Tibial nerve (tissue), 4 donors: ENCODE data around the gene LSM12. TPM values are rescaled to one million over a fixed set of nuclear protein-coding genes. Genes with fewer than 3 reads are reported as not detected.

Experiments used
- DNase-seq, 2 donors: peaks; one replicate each; pipeline ENCODE4 v3.0.0-alpha.2; 2019; ENCODE audit warnings: low spot score in 2 of 2
- H3K27ac ChIP-seq, 4 donors: fragments of 200-600 bp; sonication (generic) in 3 of 4; one replicate each; pipeline ENCODE4 v1.5.1; 2017 to 2019; ENCODE audit warnings: mild to moderate bottlenecking in 1 of 4
- H3K27me3 ChIP-seq, 2 donors: fragments of 200-600 bp; sonication (generic) in 1 of 2; one replicate each; pipeline versions ENCODE4 v1.5.1 to v1.6.0; 2017 to 2019
- H3K36me3 ChIP-seq, 3 donors: fragments of 200-600 bp; sonication (generic); one replicate each; pipeline ENCODE4 v1.5.1; 2018 to 2019
- H3K4me1 ChIP-seq, 4 donors: fragments of 200-600 bp; sonication (generic) in 3 of 4; one replicate each; pipeline ENCODE4 v1.5.1; 2017 to 2019
- H3K4me3 ChIP-seq, 4 donors: fragments of 200-600 bp; sonication (generic) in 3 of 4; one replicate each; pipeline ENCODE4 v1.5.1; 2017 to 2019; ENCODE audit warnings: mild to moderate bottlenecking in 1 of 4, moderate library complexity in 1 of 4
- H3K9me3 ChIP-seq, 4 donors: fragments of 200-600 bp; sonication (generic) in 3 of 4; one replicate each; pipeline ENCODE4 v1.5.1; 2017 to 2019
- EP300 ChIP-seq, 2 donors: sonication (generic); formaldehyde crosslinking; IDR thresholded peaks; one replicate each; pipeline ENCODE4 v1.6.1; 2017; ENCODE audit warnings: antibody characterized with exemption in 2 of 2, mild to moderate bottlenecking in 1 of 2
- POLR2A ChIP-seq, 2 donors: fragments of 450-650 bp; IDR thresholded peaks; one replicate each; pipeline ENCODE4 v1.6.1; 2017; ENCODE audit warnings: antibody characterized with exemption in 2 of 2, mild to moderate bottlenecking in 2 of 2, moderate library complexity in 2 of 2
- WGBS, 2 donors: methylation state at CpG; one replicate each; pipeline ENCODE4 v1.1.5; 2018; 5-methylcytosine and 5-hydroxymethylcytosine counted together
- total RNA-seq, 4 donors: library from RNA; depleted of rRNA; stranded (reverse); fragments of >200 nt; gene quantifications; one replicate each; pipeline ENCODE4 v1.1.0, GENCODE V29; 2016
- TF ChIP-seq, protein P1 (sequence below), 5 experiments: fragments of 200-600 bp in 3 of 5; fragments of 450-650 bp in 2 of 5; sonication (generic) in 3 of 5; IDR thresholded peaks; one replicate each; pipeline ENCODE4 v1.5.1; 2016 to 2019; ENCODE audit warnings: antibody characterized with exemption in 5 of 5, mild to moderate bottlenecking in 3 of 5, moderate library complexity in 2 of 5

The LSM12 gene
- total RNA-seq, 4 donors from 2014 or later = 18.2 to 37.2 (median 23.9) TPM

DNA sequence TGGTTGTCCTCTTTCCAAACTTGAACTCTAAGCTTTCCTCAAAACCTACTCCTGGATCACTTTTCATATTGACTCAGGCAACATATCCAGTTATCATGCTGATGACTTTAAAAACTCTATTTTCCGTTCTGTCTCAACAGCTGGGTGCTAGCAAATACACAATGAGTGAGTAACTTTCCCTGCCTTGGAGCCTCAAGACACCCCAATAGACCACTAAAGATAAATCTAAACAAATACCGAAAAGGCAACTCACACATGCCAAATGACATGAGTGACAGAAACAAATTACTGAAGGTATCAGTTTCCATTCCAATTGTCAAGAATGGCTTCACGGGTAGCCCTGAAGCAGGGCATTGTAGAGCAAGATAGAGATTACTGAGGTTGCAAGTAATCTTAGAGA is 36.0 kb downstream of the LSM12 start:
- 91 to 96% methylated on average over 3 of the region's 3 CpGs for WGBS, 2 donors
- peaks cover 0 to 56% (median 5%) of the 10 kb centered on the region in 3 donors for H3K36me3 ChIP-seq
- TF ChIP-seq, protein P1, sequence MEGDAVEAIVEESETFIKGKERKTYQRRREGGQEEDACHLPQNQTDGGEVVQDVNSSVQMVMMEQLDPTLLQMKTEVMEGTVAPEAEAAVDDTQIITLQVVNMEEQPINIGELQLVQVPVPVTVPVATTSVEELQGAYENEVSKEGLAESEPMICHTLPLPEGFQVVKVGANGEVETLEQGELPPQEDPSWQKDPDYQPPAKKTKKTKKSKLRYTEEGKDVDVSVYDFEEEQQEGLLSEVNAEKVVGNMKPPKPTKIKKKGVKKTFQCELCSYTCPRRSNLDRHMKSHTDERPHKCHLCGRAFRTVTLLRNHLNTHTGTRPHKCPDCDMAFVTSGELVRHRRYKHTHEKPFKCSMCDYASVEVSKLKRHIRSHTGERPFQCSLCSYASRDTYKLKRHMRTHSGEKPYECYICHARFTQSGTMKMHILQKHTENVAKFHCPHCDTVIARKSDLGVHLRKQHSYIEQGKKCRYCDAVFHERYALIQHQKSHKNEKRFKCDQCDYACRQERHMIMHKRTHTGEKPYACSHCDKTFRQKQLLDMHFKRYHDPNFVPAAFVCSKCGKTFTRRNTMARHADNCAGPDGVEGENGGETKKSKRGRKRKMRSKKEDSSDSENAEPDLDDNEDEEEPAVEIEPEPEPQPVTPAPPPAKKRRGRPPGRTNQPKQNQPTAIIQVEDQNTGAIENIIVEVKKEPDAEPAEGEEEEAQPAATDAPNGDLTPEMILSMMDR (IDR thresholded peaks at IDR 0.05) = no peak
- TF ChIP-seq EP300 (IDR thresholded peaks at IDR 0.05) (no peak), POLR2A (IDR thresholded peaks at IDR 0.05) (no peak)

GRCh38 chr17:44029736-44030135 is 36.7 kb downstream of the LSM12 start:
- DNase-seq = no peak
- Histone ChIP-seq H3K27me3 (no peaks in the 10 kb centered on the region), H3K36me3 (peaks cover 0 to 60% (median 5%) of the 10 kb centered on the region in 3 donors), H3K9me3 (no peaks in the 10 kb centered on the region), H3K27ac (no peak overlapping the region), H3K4me3 (no peak overlapping the region), H3K4me1 (no peaks in the 10 kb centered on the region)
- 77 to 79% methylated on average over 5 of the region's 5 CpGs for WGBS, 2 donors
- TF ChIP-seq EP300 (IDR thresholded peaks at IDR 0.05) = no peak
- no peak for TF ChIP-seq POLR2A (IDR thresholded peaks at IDR 0.05)
- TF ChIP-seq, protein P1 (IDR thresholded peaks at IDR 0.05) = no peak

More for the DNA sequence above, 36.0 kb downstream of the LSM12 start:
- H3K27ac ChIP-seq = no peak overlapping the region
- no peak overlapping the region for H3K4me3 ChIP-seq
- H3K4me1 ChIP-seq = no peaks in the 10 kb centered on the region
- no peak for DNase-seq
- H3K27me3 ChIP-seq = no peaks in the 10 kb centered on the region
- no peaks in the 10 kb centered on the region for H3K9me3 ChIP-seq

DNA sequence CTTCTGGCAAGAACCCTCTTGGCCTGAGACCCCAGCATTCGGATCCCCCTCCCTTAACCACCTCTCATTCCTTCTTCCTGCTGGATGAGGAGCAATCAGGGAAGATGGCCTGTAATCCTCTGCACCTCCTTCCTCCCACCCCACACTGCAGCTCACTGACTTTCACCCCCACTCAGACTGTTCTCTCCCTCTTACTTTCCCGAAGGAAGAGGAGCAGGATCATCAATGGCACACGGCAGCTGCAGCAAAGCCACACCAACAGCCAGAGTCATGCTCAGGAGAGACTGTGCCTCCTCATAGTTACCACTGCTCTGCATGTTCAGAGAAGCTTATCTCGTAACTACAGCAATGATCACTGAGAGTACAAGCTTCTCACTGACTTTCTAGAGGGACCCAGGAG is 41.6 kb downstream of the LSM12 start:
- no peak overlapping the region for H3K27ac ChIP-seq
- no peak for DNase-seq
- TF ChIP-seq, protein P1 (IDR thresholded peaks at IDR 0.05) = no peak
- TF ChIP-seq POLR2A (IDR thresholded peaks at IDR 0.05) = no peak
- TF ChIP-seq EP300 (IDR thresholded peaks at IDR 0.05) = no peak
- peaks cover 0 to 52% (median 0%) of the 10 kb centered on the region in 3 donors for H3K36me3 ChIP-seq
- H3K27me3 ChIP-seq = no peaks in the 10 kb centered on the region
- no peaks in the 10 kb centered on the region for H3K9me3 ChIP-seq
- H3K4me1 ChIP-seq = no peaks in the 10 kb centered on the region
- H3K4me3 ChIP-seq = no peak overlapping the region
- 77 to 79% methylated on average over 4 of the region's 4 CpGs for WGBS, 2 donors

- TF ChIP-seq, protein P1 (IDR thresholded peaks at IDR 0.05) = no peak
- TF ChIP-seq POLR2A (IDR thresholded peaks at IDR 0.05) (no peak), EP300 (IDR thresholded peaks at IDR 0.05) (no peak)
- no peak overlapping the region for H3K4me3 ChIP-seq
- peaks cover 0 to 50% (median 0%) of the 10 kb centered on the region in 3 donors for H3K36me3 ChIP-seq
- no peaks in the 10 kb centered on the region for H3K9me3 ChIP-seq
- no peaks in the 10 kb centered on the region for H3K27me3 ChIP-seq
- no peak for DNase-seq
- H3K27ac ChIP-seq = no peak overlapping the region
- 67 to 87% methylated on average over 2 to 5 of the region's 6 CpGs for WGBS, 2 donors
- H3K4me1 ChIP-seq = no peaks in the 10 kb centered on the region
Measured at GRCh38 chr17:44024271-44024663, 42.2 kb downstream of the LSM12 start.

DNA sequence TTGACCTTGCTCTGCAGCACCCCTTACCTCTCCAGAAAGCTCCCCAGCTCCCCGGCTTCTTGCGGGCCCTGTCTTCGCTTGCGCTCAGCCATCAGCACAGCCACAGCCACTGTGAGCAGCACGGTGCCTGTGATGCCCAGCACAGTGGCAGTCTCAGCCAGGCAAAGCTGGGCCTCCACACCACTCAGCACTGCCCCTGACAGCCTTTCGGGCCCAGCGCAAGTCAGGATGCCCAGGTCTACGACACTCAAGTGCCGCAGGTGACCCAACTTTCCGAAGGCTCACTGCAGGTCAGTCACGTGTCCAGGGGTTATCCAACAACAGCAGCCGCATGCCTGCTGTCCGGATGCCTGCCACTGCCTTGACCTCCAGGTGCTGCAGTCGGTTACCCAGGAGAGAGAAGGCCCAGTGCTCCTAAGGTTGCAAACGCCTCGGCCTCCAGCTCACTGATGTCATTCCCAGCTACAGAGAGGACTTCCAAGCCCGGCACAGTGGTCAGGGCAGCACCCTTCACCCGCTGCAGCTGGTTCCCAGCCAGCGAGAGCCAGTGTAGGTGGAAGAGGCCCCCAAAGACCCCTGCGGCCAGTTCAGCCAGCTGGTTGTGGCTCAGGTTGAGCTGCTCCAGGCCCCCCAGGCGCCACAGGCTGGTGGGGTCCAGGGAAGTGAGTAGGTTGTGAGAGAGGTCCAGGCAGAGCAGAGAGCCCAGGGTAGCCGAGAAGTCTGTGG is 42.8 kb downstream of the LSM12 start:
- no peaks in the 10 kb centered on the region for H3K9me3 ChIP-seq
- DNase-seq = no peak
- no peaks in the 10 kb centered on the region for H3K4me1 ChIP-seq
- no peak overlapping the region for H3K27ac ChIP-seq
- TF ChIP-seq, protein P1 (IDR thresholded peaks at IDR 0.05) = no peak
- TF ChIP-seq POLR2A (IDR thresholded peaks at IDR 0.05) = no peak
- WGBS, 2 donors = 87 to 89% methylated on average over 8 to 22 of the region's 22 CpGs
- no peaks in the 10 kb centered on the region for H3K27me3 ChIP-seq
- H3K4me3 ChIP-seq = no peak overlapping the region
- peaks cover 0 to 49% (median 0%) of the 10 kb centered on the region in 3 donors for H3K36me3 ChIP-seq
